HEK293 (cell line): ENCODE data around the gene CRB2.

Source experiments
- CTCF ChIA-PET: fragments of 350-600 bp; formaldehyde crosslinking; extraction: SDS; loops from one replicate; lab custom pipeline; 2021; ENCODE audit warnings: antibody characterized with exemption; lab: Yijun Ruan, JAX
- POLR2A ChIA-PET: fragments of 300-600 bp; formaldehyde crosslinking; extraction: SDS; loops from one replicate; lab custom pipeline; 2020; ENCODE audit warnings: antibody characterized with exemption, inconsistent platforms; lab: Yijun Ruan, JAX
- H3K27ac ChIP-seq: fragments of 200-500 bp; sonication (Bioruptor generic); 2 replicates; pipeline ENCODE4 v1.5.1; 2014; ENCODE audit warnings: low read depth, low read length, control low read depth, inconsistent platforms; ENCODE audit errors: extremely low read depth
- H3K36me3 ChIP-seq, 2 experiments: fragments of 200-500 bp in 1 of 2; sonication (Bioruptor generic) in 1 of 2; 1 replicate in 1 of 2; 2 replicates in 1 of 2; pipeline ENCODE4 v1.5.1; 2014 to 2017; ENCODE audit warnings: inconsistent platforms in 2 of 2, low read length in 2 of 2; ENCODE audit not compliant: control insufficient read depth in 2 of 2, insufficient read depth in 1 of 2
- H3K4me1 ChIP-seq: fragments of 200-500 bp; sonication (Bioruptor generic); 2 replicates; pipeline ENCODE4 v1.5.1; 2014; ENCODE audit warnings: mild to moderate bottlenecking, low read length, inconsistent platforms; ENCODE audit not compliant: control insufficient read depth, insufficient read depth
- H3K4me3 ChIP-seq: 2 replicates; pipeline ENCODE4 v1.5.1; 2011; ENCODE audit warnings: low read depth, mild to moderate bottlenecking, control low read depth, low read length, moderate library complexity
- H3K9me3 ChIP-seq: fragments of 200-500 bp; sonication (Bioruptor generic); 2 replicates; pipeline ENCODE4 v1.5.1; 2014; ENCODE audit warnings: low read depth, low read length, inconsistent platforms; ENCODE audit not compliant: control insufficient read depth, insufficient read depth
- KLF10 ChIP-seq: fragments of 450-650 bp; IDR thresholded peaks from 2 replicates; pipeline ENCODE4 v1.5.1; 2018; ENCODE audit warnings: missing biosample characterization, mild to moderate bottlenecking, missing genetic modification characterization
- SCRT2 ChIP-seq: fragments of 450-650 bp; formaldehyde crosslinking; IDR thresholded peaks from 2 replicates; pipeline ENCODE4 v1.5.1; 2016; ENCODE audit warnings: missing biosample characterization, missing genetic modification characterization
- TCF7L2 ChIP-seq: IDR thresholded peaks from 2 replicates; pipeline ENCODE4 v1.6.1; 2011; ENCODE audit warnings: low read depth, mild to moderate bottlenecking, inconsistent platforms, low read length, moderate library complexity, borderline replicate concordance
- ZFP41 ChIP-seq: fragments of 450-650 bp; formaldehyde crosslinking; IDR thresholded peaks from 2 replicates; pipeline ENCODE4 v1.5.1; 2016; ENCODE audit warnings: missing biosample characterization, missing genetic modification characterization, borderline replicate concordance
- ZNF112 ChIP-seq: fragments of 450-650 bp; formaldehyde crosslinking; IDR thresholded peaks from 2 replicates; pipeline ENCODE4 v1.5.0; 2017; ENCODE audit warnings: missing biosample characterization, missing genetic modification characterization
- ZNF121 ChIP-seq: fragments of 450-650 bp; formaldehyde crosslinking; IDR thresholded peaks from 2 replicates; pipeline ENCODE4 v1.5.1; 2016; ENCODE audit warnings: missing biosample characterization, missing genetic modification characterization
- ZNF175 ChIP-seq: fragments of 450-650 bp; formaldehyde crosslinking; IDR thresholded peaks from 2 replicates; pipeline ENCODE4 v1.5.1; 2016; ENCODE audit warnings: missing biosample characterization, missing genetic modification characterization
- ZNF184 ChIP-seq: fragments of 450-650 bp; IDR thresholded peaks from 2 replicates; pipeline ENCODE4 v1.5.1; 2018; ENCODE audit warnings: missing biosample characterization, mild to moderate bottlenecking, missing genetic modification characterization
- ZNF350 ChIP-seq: fragments of 450-650 bp; formaldehyde crosslinking; IDR thresholded peaks from 2 replicates; pipeline ENCODE4 v1.5.0; 2017; ENCODE audit warnings: missing biosample characterization, mild to moderate bottlenecking, missing genetic modification characterization
- ZNF394 ChIP-seq: fragments of 450-650 bp; formaldehyde crosslinking; IDR thresholded peaks from 2 replicates; pipeline ENCODE4 v1.5.1; 2016; ENCODE audit warnings: missing biosample characterization, missing genetic modification characterization, mild to moderate bottlenecking, moderate library complexity, borderline replicate concordance
- ZNF433 ChIP-seq: fragments of 450-650 bp; formaldehyde crosslinking; IDR thresholded peaks from 2 replicates; pipeline ENCODE4 v1.5.1; 2016; ENCODE audit warnings: missing biosample characterization, missing genetic modification characterization, low read depth
- ZNF654 ChIP-seq: fragments of 450-650 bp; formaldehyde crosslinking; IDR thresholded peaks from 2 replicates; pipeline ENCODE4 v1.5.1; 2016; ENCODE audit warnings: low read depth, missing biosample characterization, missing genetic modification characterization
- ZNF658 ChIP-seq: fragments of 450-650 bp; formaldehyde crosslinking; IDR thresholded peaks from 2 replicates; pipeline ENCODE4; 2016; ENCODE audit warnings: missing biosample characterization, missing genetic modification characterization
- ZNF664 ChIP-seq: fragments of 450-650 bp; formaldehyde crosslinking; IDR thresholded peaks from 2 replicates; pipeline ENCODE4 v1.5.1; 2016; ENCODE audit warnings: missing biosample characterization, missing genetic modification characterization
- TF ChIP-seq, protein P1 (sequence below): fragments of 450-650 bp; formaldehyde crosslinking; IDR thresholded peaks from 2 replicates; pipeline ENCODE4 v1.5.1; 2016; ENCODE audit warnings: missing biosample characterization, missing genetic modification characterization
- TF ChIP-seq, protein P2 (sequence below): IDR thresholded peaks from 2 replicates; pipeline ENCODE4 v1.6.1; 2011; ENCODE audit warnings: mild to moderate bottlenecking, low read depth, low read length, borderline replicate concordance
- TF ChIP-seq, protein P3 (sequence below): fragments of 450-650 bp; formaldehyde crosslinking; IDR thresholded peaks from 2 replicates; pipeline ENCODE4 v1.5.1; 2016; ENCODE audit warnings: missing biosample characterization, missing genetic modification characterization
- TF ChIP-seq, protein P4 (sequence below): fragments of 450-650 bp; IDR thresholded peaks from 2 replicates; pipeline ENCODE4 v1.5.1; 2018; ENCODE audit warnings: missing biosample characterization, missing genetic modification characterization
- TF ChIP-seq, protein P5 (sequence below): fragments of 450-650 bp; formaldehyde crosslinking; IDR thresholded peaks from 2 replicates; pipeline ENCODE4 v1.5.1; 2016; ENCODE audit warnings: missing biosample characterization, missing genetic modification characterization

Gene CRB2

DNA sequence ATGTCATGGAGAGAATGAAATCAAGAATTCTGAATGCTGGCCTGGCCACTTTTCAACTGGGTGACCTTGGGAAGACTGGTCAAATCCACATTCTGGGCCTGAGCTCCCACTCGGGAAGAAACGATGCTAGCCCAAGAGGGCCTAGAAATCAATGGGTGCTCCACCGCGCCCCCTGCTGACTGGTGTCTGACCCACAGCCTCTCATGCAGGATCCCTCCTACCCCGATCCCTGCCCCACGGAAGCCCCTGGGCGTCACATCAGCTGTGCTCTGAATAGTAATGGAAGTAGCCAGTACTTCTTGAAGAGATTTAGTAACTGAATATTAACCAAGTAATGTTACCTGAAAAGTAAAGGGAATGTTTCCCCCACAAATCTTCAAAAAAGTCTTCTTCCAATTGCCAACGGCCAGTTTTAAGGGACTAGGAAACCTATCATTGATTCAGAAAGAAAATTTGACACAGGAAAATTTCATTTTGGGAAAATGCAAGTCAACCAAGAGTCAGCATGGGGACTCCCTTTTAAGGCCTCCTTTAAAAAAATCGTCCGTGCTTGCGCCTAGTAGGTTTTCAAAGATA, 43.9 kb downstream of the CRB2 start:
- TF ChIP-seq, protein P1, sequence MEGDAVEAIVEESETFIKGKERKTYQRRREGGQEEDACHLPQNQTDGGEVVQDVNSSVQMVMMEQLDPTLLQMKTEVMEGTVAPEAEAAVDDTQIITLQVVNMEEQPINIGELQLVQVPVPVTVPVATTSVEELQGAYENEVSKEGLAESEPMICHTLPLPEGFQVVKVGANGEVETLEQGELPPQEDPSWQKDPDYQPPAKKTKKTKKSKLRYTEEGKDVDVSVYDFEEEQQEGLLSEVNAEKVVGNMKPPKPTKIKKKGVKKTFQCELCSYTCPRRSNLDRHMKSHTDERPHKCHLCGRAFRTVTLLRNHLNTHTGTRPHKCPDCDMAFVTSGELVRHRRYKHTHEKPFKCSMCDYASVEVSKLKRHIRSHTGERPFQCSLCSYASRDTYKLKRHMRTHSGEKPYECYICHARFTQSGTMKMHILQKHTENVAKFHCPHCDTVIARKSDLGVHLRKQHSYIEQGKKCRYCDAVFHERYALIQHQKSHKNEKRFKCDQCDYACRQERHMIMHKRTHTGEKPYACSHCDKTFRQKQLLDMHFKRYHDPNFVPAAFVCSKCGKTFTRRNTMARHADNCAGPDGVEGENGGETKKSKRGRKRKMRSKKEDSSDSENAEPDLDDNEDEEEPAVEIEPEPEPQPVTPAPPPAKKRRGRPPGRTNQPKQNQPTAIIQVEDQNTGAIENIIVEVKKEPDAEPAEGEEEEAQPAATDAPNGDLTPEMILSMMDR (tag by site-specific recombination): 0 out of 2 replicates have a peak, but pooled peaks have one; percentile 12
- no peak for TF ChIP-seq ZNF350 (tag by site-specific recombination)
- H3K27ac ChIP-seq: no peak overlapping the region
- POLR2A ChIA-PET: no interaction called here
- CTCF ChIA-PET: interaction anchor here (0.5 to 3.0 kb wide), 16 partner anchors 8 to 1301 kb away, joined by 3 to 10 read pairs (median 4); no protein-coding TSS in a partner anchor
- H3K4me1 ChIP-seq: no peaks in the 10 kb centered on the region
- H3K4me3 ChIP-seq: no peak overlapping the region
- H3K9me3 ChIP-seq: no peaks in the 10 kb centered on the region
- H3K36me3 ChIP-seq: no peaks in the 10 kb centered on the region

DNA sequence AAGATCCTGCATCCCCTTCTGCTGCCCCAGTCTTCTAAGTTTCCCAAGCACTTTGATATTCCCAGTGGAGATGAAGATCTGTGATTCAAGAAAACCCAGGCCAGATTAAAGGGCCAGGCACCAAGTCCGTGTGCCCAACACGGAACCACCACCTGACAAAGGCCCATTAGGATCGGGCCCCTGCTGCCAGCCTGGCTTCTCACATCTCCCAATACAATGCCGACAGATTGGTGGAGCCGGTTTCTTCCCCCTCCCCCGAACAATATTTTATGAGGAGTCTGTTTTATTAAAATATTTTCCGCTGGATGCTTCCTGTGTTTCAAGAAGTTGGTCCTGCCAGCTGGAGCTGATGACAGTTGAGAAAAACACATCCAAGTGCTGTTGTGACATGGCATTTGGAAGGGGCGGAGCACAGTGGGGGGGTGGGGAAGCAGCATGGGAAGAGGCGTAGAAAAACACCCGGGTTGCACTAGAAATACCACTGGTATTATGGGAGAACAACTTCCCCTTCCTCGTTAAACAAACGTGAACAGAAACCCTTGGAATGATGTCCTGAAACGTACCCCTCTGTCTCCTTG, 45.0 kb downstream of the CRB2 start:
- H3K4me3 ChIP-seq: no peak overlapping the region
- ChIA-PET POLR2A (no interaction called here), CTCF (interaction anchor here (0.6 to 3.0 kb wide), 10 partner anchors 8 to 640 kb away, joined by 3 to 10 read pairs (median 4); no protein-coding TSS in a partner anchor)
- no peak overlapping the region for H3K27ac ChIP-seq
- no peaks in the 10 kb centered on the region for H3K4me1 ChIP-seq
- H3K36me3 ChIP-seq: no peaks in the 10 kb centered on the region
- no peaks in the 10 kb centered on the region for H3K9me3 ChIP-seq
- no peak for TF ChIP-seq ZNF112 (tag by site-specific recombination)

DNA sequence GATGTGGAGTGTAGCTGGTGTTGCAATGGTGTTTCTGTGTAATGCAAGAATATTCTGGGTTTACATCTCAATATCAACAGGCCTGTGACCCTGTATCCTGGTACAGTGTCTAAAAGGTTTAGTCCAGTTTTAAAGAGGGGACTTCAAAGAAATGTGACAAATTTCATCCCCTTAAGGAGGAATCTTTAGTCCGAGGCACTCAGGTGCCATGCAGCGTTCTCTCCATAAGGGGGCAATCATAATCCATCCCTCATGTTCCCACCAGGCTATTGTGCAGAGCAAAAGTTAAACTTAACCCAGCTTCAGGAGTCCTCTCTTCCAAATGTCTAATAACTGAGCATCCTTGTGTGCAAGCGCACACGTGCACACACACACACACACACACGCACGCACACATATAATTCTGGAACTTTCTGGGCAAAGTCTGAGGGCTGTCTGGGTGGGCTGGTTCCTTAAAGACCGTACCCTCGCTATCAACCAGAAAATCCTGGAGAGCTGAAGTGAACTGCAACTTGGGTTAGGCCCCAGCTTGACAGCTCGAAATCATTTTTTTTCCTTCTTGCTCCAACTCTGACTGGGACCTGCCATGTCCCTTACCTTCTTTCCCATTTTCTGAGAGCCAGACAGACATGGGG, 46.0 kb downstream of the CRB2 start:
- POLR2A ChIA-PET: no interaction called here
- peaks cover 4% of the 10 kb centered on the region; the same call in 1 of the 2 replicates for H3K4me1 ChIP-seq

DNA sequence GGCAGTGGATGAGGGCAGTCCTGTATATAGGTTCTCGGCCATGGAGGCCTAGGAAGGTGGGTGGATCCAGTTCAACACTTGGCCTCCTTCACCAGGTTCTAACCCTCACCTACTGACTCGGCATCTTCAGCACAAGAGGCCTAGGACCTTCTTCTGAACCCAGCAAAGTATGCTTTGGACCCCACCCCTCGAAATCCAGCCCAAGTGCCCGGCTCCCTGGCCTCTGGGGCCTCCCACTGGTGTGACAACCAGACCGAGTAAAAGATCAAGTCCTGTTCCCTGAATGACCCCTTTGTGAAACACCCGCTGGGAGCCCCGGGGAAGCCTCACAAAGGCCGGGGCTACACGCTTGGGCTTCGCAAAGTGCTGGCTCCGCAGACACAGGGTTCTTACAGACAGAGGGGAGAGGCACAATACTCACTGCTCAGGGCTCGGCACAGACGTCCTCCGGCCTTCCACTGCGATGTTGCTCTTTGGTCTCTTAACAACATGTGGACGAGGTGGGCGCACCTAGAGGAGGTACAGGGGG, 47.0 kb downstream of the CRB2 start:
- POLR2A ChIA-PET: no interaction called here
- Histone ChIP-seq H3K9me3 (no peaks in the 10 kb centered on the region), H3K4me1 (peaks cover 7% of the 10 kb centered on the region), H3K36me3 (no peaks in the 10 kb centered on the region), H3K4me3 (no peak overlapping the region), H3K27ac (no peak overlapping the region)
- CTCF ChIA-PET: interaction anchor here (0.7 to 1.1 kb wide), 3 partner anchors 34 to 638 kb away, joined by 3 to 6 read pairs (median 3); no protein-coding TSS in a partner anchor
- TF ChIP-seq, protein P2, sequence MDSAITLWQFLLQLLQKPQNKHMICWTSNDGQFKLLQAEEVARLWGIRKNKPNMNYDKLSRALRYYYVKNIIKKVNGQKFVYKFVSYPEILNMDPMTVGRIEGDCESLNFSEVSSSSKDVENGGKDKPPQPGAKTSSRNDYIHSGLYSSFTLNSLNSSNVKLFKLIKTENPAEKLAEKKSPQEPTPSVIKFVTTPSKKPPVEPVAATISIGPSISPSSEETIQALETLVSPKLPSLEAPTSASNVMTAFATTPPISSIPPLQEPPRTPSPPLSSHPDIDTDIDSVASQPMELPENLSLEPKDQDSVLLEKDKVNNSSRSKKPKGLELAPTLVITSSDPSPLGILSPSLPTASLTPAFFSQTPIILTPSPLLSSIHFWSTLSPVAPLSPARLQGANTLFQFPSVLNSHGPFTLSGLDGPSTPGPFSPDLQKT: no peak
- TF ChIP-seq ZNF664 (tag by site-specific recombination) (no peak), ZNF658 (tag by site-specific recombination) (no peak), ZNF175 (no peak), SCRT2 (tag by site-specific recombination) (no peak), KLF10 (tag by site-specific recombination) (no peak), ZFP41 (tag by site-specific recombination) (no peak)
- TF ChIP-seq, protein P3, sequence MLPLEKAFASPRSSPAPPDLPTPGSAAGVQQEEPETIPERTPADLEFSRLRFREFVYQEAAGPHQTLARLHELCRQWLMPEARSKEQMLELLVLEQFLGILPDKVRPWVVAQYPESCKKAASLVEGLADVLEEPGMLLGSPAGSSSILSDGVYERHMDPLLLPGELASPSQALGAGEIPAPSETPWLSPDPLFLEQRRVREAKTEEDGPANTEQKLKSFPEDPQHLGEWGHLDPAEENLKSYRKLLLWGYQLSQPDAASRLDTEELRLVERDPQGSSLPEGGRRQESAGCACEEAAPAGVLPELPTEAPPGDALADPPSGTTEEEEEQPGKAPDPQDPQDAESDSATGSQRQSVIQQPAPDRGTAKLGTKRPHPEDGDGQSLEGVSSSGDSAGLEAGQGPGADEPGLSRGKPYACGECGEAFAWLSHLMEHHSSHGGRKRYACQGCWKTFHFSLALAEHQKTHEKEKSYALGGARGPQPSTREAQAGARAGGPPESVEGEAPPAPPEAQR: no peak
- TF ChIP-seq, protein P4, sequence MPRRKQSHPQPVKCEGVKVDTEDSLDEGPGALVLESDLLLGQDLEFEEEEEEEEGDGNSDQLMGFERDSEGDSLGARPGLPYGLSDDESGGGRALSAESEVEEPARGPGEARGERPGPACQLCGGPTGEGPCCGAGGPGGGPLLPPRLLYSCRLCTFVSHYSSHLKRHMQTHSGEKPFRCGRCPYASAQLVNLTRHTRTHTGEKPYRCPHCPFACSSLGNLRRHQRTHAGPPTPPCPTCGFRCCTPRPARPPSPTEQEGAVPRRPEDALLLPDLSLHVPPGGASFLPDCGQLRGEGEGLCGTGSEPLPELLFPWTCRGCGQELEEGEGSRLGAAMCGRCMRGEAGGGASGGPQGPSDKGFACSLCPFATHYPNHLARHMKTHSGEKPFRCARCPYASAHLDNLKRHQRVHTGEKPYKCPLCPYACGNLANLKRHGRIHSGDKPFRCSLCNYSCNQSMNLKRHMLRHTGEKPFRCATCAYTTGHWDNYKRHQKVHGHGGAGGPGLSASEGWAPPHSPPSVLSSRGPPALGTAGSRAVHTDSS (tag by site-specific recombination): no peak

More for the DNA sequence above, 46.0 kb downstream of the CRB2 start:
- H3K4me3 ChIP-seq: no peak overlapping the region
- CTCF ChIA-PET: interaction anchor here (0.6 to 1.5 kb wide), 14 partner anchors 9 to 1111 kb away, joined by 3 to 8 read pairs (median 3); no protein-coding TSS in a partner anchor
- H3K27ac ChIP-seq: no peak overlapping the region
- H3K36me3 ChIP-seq: no peaks in the 10 kb centered on the region
- no peak for TF ChIP-seq ZNF433 (tag by site-specific recombination)
- TF ChIP-seq ZNF121 (tag by site-specific recombination): no peak
- no peak for TF ChIP-seq ZNF184 (tag by site-specific recombination)
- TF ChIP-seq TCF7L2: no peak
- TF ChIP-seq ZNF394: no peak
- TF ChIP-seq, protein P5, sequence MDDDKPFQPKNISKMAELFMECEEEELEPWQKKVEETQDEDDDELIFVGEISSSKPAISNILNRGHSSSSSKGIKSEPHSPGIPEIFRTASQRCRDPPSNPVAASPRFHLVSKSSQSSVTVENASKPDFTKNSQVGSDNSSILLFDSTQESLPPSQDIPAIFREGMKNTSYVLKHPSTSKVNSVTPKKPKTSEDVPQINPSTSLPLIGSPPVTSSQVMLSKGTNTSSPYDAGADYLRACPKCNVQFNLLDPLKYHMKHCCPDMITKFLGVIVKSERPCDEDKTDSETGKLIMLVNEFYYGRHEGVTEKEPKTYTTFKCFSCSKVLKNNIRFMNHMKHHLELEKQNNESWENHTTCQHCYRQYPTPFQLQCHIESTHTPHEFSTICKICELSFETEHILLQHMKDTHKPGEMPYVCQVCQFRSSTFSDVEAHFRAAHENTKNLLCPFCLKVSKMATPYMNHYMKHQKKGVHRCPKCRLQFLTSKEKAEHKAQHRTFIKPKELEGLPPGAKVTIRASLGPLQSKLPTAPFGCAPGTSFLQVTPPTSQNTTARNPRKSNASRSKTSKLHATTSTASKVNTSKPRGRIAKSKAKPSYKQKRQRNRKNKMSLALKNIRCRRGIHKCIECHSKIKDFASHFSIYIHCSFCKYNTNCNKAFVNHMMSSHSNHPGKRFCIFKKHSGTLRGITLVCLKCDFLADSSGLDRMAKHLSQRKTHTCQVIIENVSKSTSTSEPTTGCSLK (tag by site-specific recombination): no peak
- peak; percentile 79 for TF ChIP-seq ZNF654
- H3K9me3 ChIP-seq: no peaks in the 10 kb centered on the region
